ENCODE measurements around the gene EMSY.

- TF ChIP-seq CTCF (IDR thresholded peaks at IDR 0.05; ENCODE audit: insufficient read depth, low read depth, low read length), result no peak
- TF ChIP-seq EZH2 (IDR thresholded peaks at IDR 0.05; ENCODE audit: insufficient read depth, low read length), result no peak
Observed at GRCh38 chr11:76466666-76467065, 21.8 kb downstream of the EMSY start.
